HFF-Myc (cell line): ENCODE data around the gene FGFRL1.

Experiments
- DNase-seq: peaks from one replicate; pipeline ENCODE4 v3.0.0-alpha.2; 2011; ENCODE audit warnings: low read depth; ENCODE audit errors: extremely low read depth
- H3K4me3 ChIP-seq: replicated peaks from 2 replicates; pipeline ENCODE4 v1.5.1; 2011; ENCODE audit warnings: low read depth, mild to moderate bottlenecking, control low read depth, low read length
- CTCF ChIP-seq: IDR thresholded peaks from 2 replicates; pipeline ENCODE4 v1.5.1; 2012; ENCODE audit warnings: mild to moderate bottlenecking, low read depth, low read length, control low read depth; ENCODE audit errors: missing control alignments

The FGFRL1 gene

GRCh38 chr4:1035510-1035909, 24.1 kb downstream of the FGFRL1 start:
- DNase-seq: no peak
- H3K4me3 ChIP-seq: no peak overlapping the region

GRCh38 chr4:1036095-1036494, 24.7 kb downstream of the FGFRL1 start:
- H3K4me3 ChIP-seq: no peak overlapping the region
- DNase-seq: no peak
- TF ChIP-seq CTCF: no peak

More at GRCh38 chr4:1035510-1035909, 24.1 kb downstream of the FGFRL1 start:
- no peak for TF ChIP-seq CTCF

GRCh38 chr4:1036976-1037810, 25.8 kb downstream of the FGFRL1 start:
- no peak for TF ChIP-seq CTCF
- DNase-seq: no peak
- no peak overlapping the region for H3K4me3 ChIP-seq

- no peak for TF ChIP-seq CTCF
- DNase-seq: no peak
- no peak overlapping the region for H3K4me3 ChIP-seq
These were observed 27.6 kb downstream of the FGFRL1 start for GRCh38 chr4:1038948-1039492.

GRCh38 chr4:1039493-1040343, 28.3 kb downstream of the FGFRL1 start:
- H3K4me3 ChIP-seq: no peak overlapping the region
- no peak for TF ChIP-seq CTCF
- DNase-seq: no peak

GRCh38 chr4:1040344-1041146, 29.1 kb downstream of the FGFRL1 start:
- H3K4me3 ChIP-seq: no peak overlapping the region
- no peak for TF ChIP-seq CTCF
- no peak for DNase-seq
